ENCODE measurements around the gene ARHGEF9. TPM values are rescaled to one million over a fixed set of nuclear protein-coding genes. Genes with fewer than 3 reads are reported as not detected.

Gene ARHGEF9
- total RNA-seq, 2 experiments from 2014 or later, result 12.8 to 21.7 TPM

DNA sequence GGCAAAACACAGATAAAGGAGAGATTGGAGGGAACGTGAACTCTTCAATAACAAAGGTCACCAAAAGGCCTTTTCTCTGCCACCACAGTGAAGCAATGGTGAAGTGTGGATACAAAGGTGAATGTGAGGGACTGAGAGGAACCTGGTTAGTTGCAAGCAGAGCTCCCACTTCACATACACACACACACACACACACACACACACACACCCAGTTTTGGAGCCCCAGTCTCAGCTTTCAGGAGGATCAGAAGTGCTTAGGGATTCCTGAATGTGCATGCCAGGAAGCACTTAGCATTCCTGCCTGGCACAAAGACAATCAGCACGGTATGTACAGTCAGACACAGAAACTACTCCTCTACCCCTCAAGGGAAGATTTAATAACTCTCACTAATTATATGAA is 71.5 kb downstream of the ARHGEF9 start:
- Histone ChIP-seq H3K9me3 (ENCODE audit: low read length) (no peaks in the 10 kb centered on the region), H3K79me2 (ENCODE audit: insufficient read depth, low read depth, low read length) (no peaks in the 10 kb centered on the region), H4K20me1 (ENCODE audit: insufficient read depth, low read length) (no peaks in the 10 kb centered on the region), H3K27ac (ENCODE audit: low read depth, low read length, poor library complexity, severe bottlenecking) (no peak overlapping the region), H3K4me1 (ENCODE audit: insufficient read depth, low read length, poor library complexity, severe bottlenecking) (no peaks in the 10 kb centered on the region), H3K36me3 (ENCODE audit: insufficient read depth, low read length) (no peaks in the 10 kb centered on the region), H3K4me2 (ENCODE audit: low read length) (no peak overlapping the region), H2AFZ (ENCODE audit: low read length) (no peak overlapping the region), H3K4me3 (ENCODE audit: low read depth, low read length, poor library complexity, severe bottlenecking) (no peak overlapping the region), H3K9me2 (ENCODE audit: insufficient read depth, low read length) (no peaks in the 10 kb centered on the region)
- no peak for TF ChIP-seq EZH2phosphoT487 (IDR thresholded peaks at IDR 0.05; ENCODE audit: borderline replicate concordance, low read depth, low read length)
- intact Hi-C loops (cut with micrococcal nuclease; ENCODE audit: unreplicated experiment), result no loop called here
- no TSS peak for BruUV-seq (replicated peaks)
- POLR2A ChIA-PET, result no interaction called here
- no peak for DNase-seq (ENCODE audit: low spot score)
- CTCF ChIA-PET (ENCODE audit: unreplicated experiment), result interaction anchor here (0.8 kb wide), 1 partner anchor 16 kb away, joined by 3 read pairs; no protein-coding TSS in a partner anchor

DNA sequence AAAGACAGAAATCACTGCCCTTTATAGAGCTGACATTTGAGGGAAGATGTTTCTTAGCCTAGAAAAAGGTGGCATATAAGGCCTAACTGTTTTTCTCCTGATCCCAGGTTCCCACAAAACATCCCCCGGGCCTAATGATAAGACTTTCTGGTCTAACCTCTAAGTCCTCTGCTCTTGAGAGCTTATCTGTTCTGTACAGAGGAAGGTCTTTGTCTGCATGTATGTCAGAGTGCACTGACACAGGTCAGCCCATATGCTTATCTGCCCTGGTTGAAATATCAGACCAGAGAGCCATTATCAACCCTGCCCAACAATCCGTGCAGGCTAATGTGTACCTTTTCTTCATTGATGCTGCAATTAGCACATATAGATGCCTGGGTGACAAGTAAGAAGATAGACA is 76.2 kb downstream of the ARHGEF9 start:
- TF ChIP-seq EZH2phosphoT487 (IDR thresholded peaks at IDR 0.05; ENCODE audit: borderline replicate concordance, low read depth, low read length), result no peak
- TF ChIP-seq, protein P1, sequence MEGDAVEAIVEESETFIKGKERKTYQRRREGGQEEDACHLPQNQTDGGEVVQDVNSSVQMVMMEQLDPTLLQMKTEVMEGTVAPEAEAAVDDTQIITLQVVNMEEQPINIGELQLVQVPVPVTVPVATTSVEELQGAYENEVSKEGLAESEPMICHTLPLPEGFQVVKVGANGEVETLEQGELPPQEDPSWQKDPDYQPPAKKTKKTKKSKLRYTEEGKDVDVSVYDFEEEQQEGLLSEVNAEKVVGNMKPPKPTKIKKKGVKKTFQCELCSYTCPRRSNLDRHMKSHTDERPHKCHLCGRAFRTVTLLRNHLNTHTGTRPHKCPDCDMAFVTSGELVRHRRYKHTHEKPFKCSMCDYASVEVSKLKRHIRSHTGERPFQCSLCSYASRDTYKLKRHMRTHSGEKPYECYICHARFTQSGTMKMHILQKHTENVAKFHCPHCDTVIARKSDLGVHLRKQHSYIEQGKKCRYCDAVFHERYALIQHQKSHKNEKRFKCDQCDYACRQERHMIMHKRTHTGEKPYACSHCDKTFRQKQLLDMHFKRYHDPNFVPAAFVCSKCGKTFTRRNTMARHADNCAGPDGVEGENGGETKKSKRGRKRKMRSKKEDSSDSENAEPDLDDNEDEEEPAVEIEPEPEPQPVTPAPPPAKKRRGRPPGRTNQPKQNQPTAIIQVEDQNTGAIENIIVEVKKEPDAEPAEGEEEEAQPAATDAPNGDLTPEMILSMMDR (conservative IDR thresholded peaks at IDR 0.05; ENCODE audit: low read length), result no peak
- BruUV-seq (replicated peaks), result no TSS peak
- H3K27ac ChIP-seq (ENCODE audit: low read depth, low read length, poor library complexity, severe bottlenecking), result no peak overlapping the region
- POLR2A ChIA-PET, result interaction anchor here (1.2 kb wide), 1 partner anchor 14 kb away, joined by 3 read pairs; no protein-coding TSS in a partner anchor
- no peaks in the 10 kb centered on the region for H3K79me2 ChIP-seq (ENCODE audit: insufficient read depth, low read depth, low read length)
- H3K4me3 ChIP-seq (ENCODE audit: low read depth, low read length, poor library complexity, severe bottlenecking), result no peak overlapping the region
- H3K36me3 ChIP-seq (ENCODE audit: insufficient read depth, low read length), result no peaks in the 10 kb centered on the region; the same call in 1 of the 2 replicates
- no peak for DNase-seq (ENCODE audit: low spot score)
- H3K9me2 ChIP-seq (ENCODE audit: insufficient read depth, low read length), result no peaks in the 10 kb centered on the region
- intact Hi-C loops (cut with micrococcal nuclease; ENCODE audit: unreplicated experiment), result no loop called here
- H2AFZ ChIP-seq (ENCODE audit: low read length), result no peak overlapping the region
- no peaks in the 10 kb centered on the region for H3K4me1 ChIP-seq (ENCODE audit: insufficient read depth, low read length, poor library complexity, severe bottlenecking)
- no peaks in the 10 kb centered on the region for H4K20me1 ChIP-seq (ENCODE audit: insufficient read depth, low read length)
- no peak overlapping the region for H3K4me2 ChIP-seq (ENCODE audit: low read length)
- no peaks in the 10 kb centered on the region for H3K9me3 ChIP-seq (ENCODE audit: low read length)
- CTCF ChIA-PET (ENCODE audit: unreplicated experiment), result no interaction called here

DNA sequence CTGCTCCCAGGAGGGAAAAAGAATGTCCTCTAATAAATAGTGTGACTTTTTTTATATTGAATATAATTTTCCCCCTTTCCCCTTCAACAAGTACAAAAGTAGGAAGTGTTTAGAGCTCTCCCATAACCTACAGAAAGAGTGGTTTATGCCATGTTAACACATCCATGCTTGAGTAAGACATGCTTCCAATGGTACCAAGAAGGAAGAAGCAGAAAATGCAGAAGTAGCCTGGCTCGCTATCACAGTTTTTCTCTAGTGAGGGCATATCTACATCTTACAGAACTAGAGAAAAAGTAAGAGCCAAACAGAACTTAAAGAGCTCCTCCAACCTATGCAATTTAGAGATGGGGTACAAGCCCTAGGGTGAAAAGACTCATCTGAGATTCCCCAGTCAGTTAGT is 82.5 kb downstream of the ARHGEF9 start:
- no peak for DNase-seq (ENCODE audit: low spot score)
- BruUV-seq (replicated peaks), result no TSS peak
- intact Hi-C loops (cut with micrococcal nuclease; ENCODE audit: unreplicated experiment), result no loop called here
- H3K4me2 ChIP-seq (ENCODE audit: low read length), result no peak overlapping the region
- no peaks in the 10 kb centered on the region for H3K9me3 ChIP-seq (ENCODE audit: low read length)
- H3K4me1 ChIP-seq (ENCODE audit: insufficient read depth, low read length, poor library complexity, severe bottlenecking), result no peaks in the 10 kb centered on the region
- H3K9me2 ChIP-seq (ENCODE audit: insufficient read depth, low read length), result no peaks in the 10 kb centered on the region
- H3K4me3 ChIP-seq (ENCODE audit: low read depth, low read length, poor library complexity, severe bottlenecking), result no peak overlapping the region
- H4K20me1 ChIP-seq (ENCODE audit: insufficient read depth, low read length), result no peaks in the 10 kb centered on the region
- no peak for TF ChIP-seq EZH2phosphoT487 (IDR thresholded peaks at IDR 0.05; ENCODE audit: borderline replicate concordance, low read depth, low read length)
- TF ChIP-seq, protein P1 (conservative IDR thresholded peaks at IDR 0.05; ENCODE audit: low read length), result no peak
- H3K27ac ChIP-seq (ENCODE audit: low read depth, low read length, poor library complexity, severe bottlenecking), result no peak overlapping the region
- H3K36me3 ChIP-seq (ENCODE audit: insufficient read depth, low read length), result no peaks in the 10 kb centered on the region; the same call in 1 of the 2 replicates
- no peaks in the 10 kb centered on the region for H3K79me2 ChIP-seq (ENCODE audit: insufficient read depth, low read depth, low read length)
- no peak overlapping the region for H2AFZ ChIP-seq (ENCODE audit: low read length)
- ChIA-PET POLR2A (interaction anchor here (0.8 kb wide), 1 partner anchor 15 kb away, joined by 3 read pairs; no protein-coding TSS in a partner anchor), CTCF (ENCODE audit: unreplicated experiment) (no interaction called here)

Data from OCI-LY7 (cell line).